Psoas muscle (tissue), 8 donors: ENCODE measurements around the gene HOXA4. TPM values are rescaled to one million over a fixed set of nuclear protein-coding genes. Genes with fewer than 3 reads are reported as not detected.

Source experiments
- ATAC-seq, 4 donors: fragments of 200-7000 bp; cut with Tn5 transposase; one replicate each; pipeline ENCODE4 v1.9.1; 2020; ENCODE audit warnings: moderate library complexity in 3 of 4, mild to moderate bottlenecking in 2 of 4
- DNase-seq, 2 donors: peaks; one replicate each; pipeline ENCODE4 v3.0.0-alpha.2; 2020
- H3K27ac ChIP-seq: fragments of 200-600 bp; one replicate; pipeline ENCODE4 v1.8.0; 2022
- H3K27me3 ChIP-seq, 3 donors: fragments of 200-600 bp in 1 of 3; one replicate each; pipeline versions ENCODE4 v1.6.1 to v1.8.0; 2013 to 2022; ENCODE audit warnings: low read length in 2 of 3, mild to moderate bottlenecking in 2 of 3, moderate library complexity in 1 of 3; ENCODE audit not compliant: insufficient read depth in 3 of 3
- H3K36me3 ChIP-seq, 2 donors: fragments of 200-600 bp in 1 of 2; one replicate each; pipeline versions ENCODE4 v1.6.1 to v1.8.0; 2013 to 2022; ENCODE audit warnings: low read depth in 1 of 2, mild to moderate bottlenecking in 1 of 2, moderate library complexity in 1 of 2; ENCODE audit not compliant: insufficient read depth in 1 of 2
- H3K4me1 ChIP-seq: fragments of 200-600 bp; one replicate; pipeline ENCODE4 v1.8.0; 2022
- H3K4me3 ChIP-seq: fragments of 200-600 bp; one replicate; pipeline ENCODE4 v1.8.0; 2022; ENCODE audit warnings: mild to moderate bottlenecking
- H3K9me3 ChIP-seq: fragments of 200-600 bp; one replicate; pipeline ENCODE4 v1.8.0; 2022
- WGBS, 3 donors: extraction: QIAGEN DNeasy Blood & Tissue Kit; methylation state at CpG; one replicate each; pipeline versions ENCODE4 v1.1.6 to v1.1.7; 2013; 5-methylcytosine and 5-hydroxymethylcytosine counted together
- intact Hi-C, 2 donors: fragments of 100-400 bp; cut with DNase I; formaldehyde crosslinking; loops; one replicate each; pipeline versions ENCODE4 v1.11.0 to v1.14.2; 2022
- polyA plus RNA-seq, 3 donors: library from polyadenylated mRNA; stranded (reverse); fragments of 200-250 nt; gene quantifications; one replicate each; pipeline ENCODE4 v1.2.3, GENCODE V29; 2013
- total RNA-seq, 4 donors: library from RNA; stranded (reverse); fragmentation: NEBNext Ultra II Directional in 2 of 4; extraction: Animal tissue kit (Norgen Biotek cat#: 25700) in 2 of 4; gene quantifications; one replicate each; pipeline versions ENCODE4 v1.2.1 to v1.2.4, GENCODE V29; 2021 to 2023
- TF ChIP-seq, protein P1 (sequence below): fragments of 200-600 bp; IDR thresholded peaks from one replicate; pipeline ENCODE4 v1.8.0; 2022; ENCODE audit warnings: antibody characterized with exemption
- donor health status: healthy with polysubstance abuse.
- donor health status: DM: no; HTN: no; CAD: no; lungs with moderate emphysema.
- donor health status: Bipolar disorder and iron deficiency.
- donor health status: healthy.
- donor health status: DM: yes; HTN: yes; CAD: no.
- donor health status: DM: no; HTN: no; CAD: no.
- donor health status: DM: no; HTN: no; CAD: no.
- donor health status: DM: yes; HTN: yes; CAD: no.

The HOXA4 gene
- total and polyA plus RNA-seq, 7 donors, result 6.8 to 20.8 (median 10.1) TPM

GRCh38 chr7:27169658-27170425 lies 39.3 kb upstream of the HOXA4 start:
- Histone ChIP-seq H3K4me3 (peak overlapping the region; percentile 79), H3K4me1 (peaks cover 14% of the 10 kb centered on the region), H3K36me3 (no peaks in the 10 kb centered on the region), H3K27me3 (no peaks in the 10 kb centered on the region), H3K9me3 (no peaks in the 10 kb centered on the region), H3K27ac (peak overlapping the region; percentile 92)
- no peak for ATAC-seq
- intact Hi-C loops, result loop anchor here (1.0 to 10.0 kb wide), 4 partner anchors 965 to 1605 kb away; partner anchors contain the start of genes CBX3 (in 1 of the 2) and HNRNPA2B1 (in 1 of the 2)
- WGBS, 3 donors, result 3 to 6% (median 4%) methylated on average over 22 to 46 of the region's 46 CpGs
- TF ChIP-seq, protein P1, sequence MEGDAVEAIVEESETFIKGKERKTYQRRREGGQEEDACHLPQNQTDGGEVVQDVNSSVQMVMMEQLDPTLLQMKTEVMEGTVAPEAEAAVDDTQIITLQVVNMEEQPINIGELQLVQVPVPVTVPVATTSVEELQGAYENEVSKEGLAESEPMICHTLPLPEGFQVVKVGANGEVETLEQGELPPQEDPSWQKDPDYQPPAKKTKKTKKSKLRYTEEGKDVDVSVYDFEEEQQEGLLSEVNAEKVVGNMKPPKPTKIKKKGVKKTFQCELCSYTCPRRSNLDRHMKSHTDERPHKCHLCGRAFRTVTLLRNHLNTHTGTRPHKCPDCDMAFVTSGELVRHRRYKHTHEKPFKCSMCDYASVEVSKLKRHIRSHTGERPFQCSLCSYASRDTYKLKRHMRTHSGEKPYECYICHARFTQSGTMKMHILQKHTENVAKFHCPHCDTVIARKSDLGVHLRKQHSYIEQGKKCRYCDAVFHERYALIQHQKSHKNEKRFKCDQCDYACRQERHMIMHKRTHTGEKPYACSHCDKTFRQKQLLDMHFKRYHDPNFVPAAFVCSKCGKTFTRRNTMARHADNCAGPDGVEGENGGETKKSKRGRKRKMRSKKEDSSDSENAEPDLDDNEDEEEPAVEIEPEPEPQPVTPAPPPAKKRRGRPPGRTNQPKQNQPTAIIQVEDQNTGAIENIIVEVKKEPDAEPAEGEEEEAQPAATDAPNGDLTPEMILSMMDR, result no peak
- DNase-seq, result peak in 1 of 2 donors; percentile 70

DNA sequence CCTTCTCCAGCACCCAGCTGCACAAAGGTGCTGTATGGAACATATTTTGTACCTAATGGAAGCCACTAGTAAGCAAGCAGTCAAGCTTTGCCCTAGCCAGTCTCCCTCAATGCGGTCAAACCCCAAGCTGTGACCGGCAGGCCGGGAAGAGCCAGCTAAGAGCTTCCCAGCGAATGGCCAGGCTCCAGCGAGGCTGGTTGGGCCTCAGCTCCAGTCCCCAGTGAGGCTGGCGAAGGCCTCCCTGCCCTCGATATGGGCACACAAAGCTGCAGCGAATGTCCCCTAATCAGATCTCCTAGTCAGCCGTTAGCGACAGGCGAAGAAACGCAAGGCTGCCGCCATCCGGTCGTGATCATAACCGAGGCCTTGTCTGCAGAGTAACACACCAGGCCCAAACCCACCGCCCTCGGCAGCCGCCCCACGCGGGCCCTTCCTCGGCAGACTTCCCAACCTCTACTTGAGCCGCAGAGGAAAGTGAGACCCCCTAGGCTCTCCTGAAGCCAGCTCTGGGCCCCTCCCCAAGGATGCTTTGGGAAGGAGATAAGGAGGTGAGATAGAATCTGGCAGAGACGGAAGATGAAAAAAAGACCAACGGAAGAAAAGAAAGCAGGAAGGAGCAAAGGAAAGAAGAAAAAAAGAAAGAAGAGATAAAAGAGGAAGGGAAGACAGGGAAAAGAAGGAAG lies 37.8 kb upstream of the HOXA4 start:
- ATAC-seq, result peak in 3 of 4 donors; percentile 26 to 47 (median 37)
- Histone ChIP-seq H3K27ac (peak overlapping the region; percentile 92), H3K9me3 (no peaks in the 10 kb centered on the region), H3K4me3 (peak overlapping the region; percentile 79), H3K27me3 (no peaks in the 10 kb centered on the region), H3K4me1 (peaks cover 17% of the 10 kb centered on the region), H3K36me3 (no peaks in the 10 kb centered on the region)
- DNase-seq, result peak in 1 of 2 donors; percentile 88
- intact Hi-C loops, result loop anchor here (5.0 to 10.0 kb wide), 3 partner anchors 964 to 1604 kb away; partner anchors contain the start of genes CBX3 (in 1 of the 2) and HNRNPA2B1 (in 1 of the 2)
- TF ChIP-seq, protein P1, result no peak
- 20 to 26% (median 21%) methylated on average over 25 of the region's 25 CpGs for WGBS, 3 donors

DNA sequence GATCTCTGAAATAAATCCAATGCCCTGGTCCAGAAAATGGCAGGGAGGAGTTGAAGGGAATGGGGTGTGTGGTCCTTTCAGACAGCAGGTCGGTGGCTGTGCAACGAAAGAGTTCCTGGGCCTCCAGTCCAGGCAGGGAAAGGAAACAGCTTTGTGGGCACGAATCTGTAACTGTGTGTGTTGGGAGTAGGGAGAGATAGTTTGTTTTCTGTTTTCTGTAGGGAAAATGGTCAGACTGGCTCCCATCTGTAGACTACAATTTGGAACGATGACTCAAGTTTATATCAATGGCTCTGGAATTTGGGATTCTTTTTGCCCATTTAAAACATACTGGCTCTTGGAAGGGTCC lies 37.3 kb upstream of the HOXA4 start:
- intact Hi-C loops, result loop anchor here (5.0 to 10.0 kb wide), 3 partner anchors 963 to 1603 kb away; partner anchors contain the start of genes CBX3 (in 1 of the 2) and HNRNPA2B1 (in 1 of the 2)
- Histone ChIP-seq H3K9me3 (no peaks in the 10 kb centered on the region), H3K27ac (peak overlapping the region; percentile 92), H3K4me3 (peak overlapping the region; percentile 79), H3K27me3 (no peaks in the 10 kb centered on the region), H3K4me1 (peaks cover 22% of the 10 kb centered on the region), H3K36me3 (no peaks in the 10 kb centered on the region)
- TF ChIP-seq, protein P1, result no peak
- 18 to 45% (median 29%) methylated on average over 4 of the region's 4 CpGs for WGBS, 3 donors
- ATAC-seq (no peak), DNase-seq (no peak)

- TF ChIP-seq, protein P1, result no peak
- peak in 3 of 4 donors; percentile 3 to 16 (median 5) for ATAC-seq
- H3K36me3 ChIP-seq, result no peaks in the 10 kb centered on the region
- 16 to 19% (median 17%) methylated on average over 50 of the region's 50 CpGs for WGBS, 3 donors
- intact Hi-C loops, result loop anchor here (5.0 to 10.0 kb wide), 3 partner anchors 962 to 1602 kb away; partner anchors contain the start of genes CBX3 (in 1 of the 2) and HNRNPA2B1 (in 1 of the 2)
- H3K27ac ChIP-seq, result peak overlapping the region; percentile 92
- peak; percentile 17 to 77 for DNase-seq
- peak overlapping the region; percentile 79 for H3K4me3 ChIP-seq
- no peaks in the 10 kb centered on the region for H3K27me3 ChIP-seq
- H3K4me1 ChIP-seq, result peaks cover 25% of the 10 kb centered on the region
- H3K9me3 ChIP-seq, result no peaks in the 10 kb centered on the region
Observed at GRCh38 chr7:27166531-27167505, 36.3 kb upstream of the HOXA4 start.
